ENCODE measurements around the gene LDLRAD4.

GRCh38 chr18:13386891-13387801, 168.6 kb downstream of the LDLRAD4 start:
- TF ChIP-seq ZBTB7A (IDR thresholded peaks at IDR 0.05; ENCODE audit: low read depth) (no peak), EP300 (IDR thresholded peaks at IDR 0.05; ENCODE audit: borderline replicate concordance) (no peak), RAD21 (IDR thresholded peaks at IDR 0.05; ENCODE audit: low read depth) (no peak), CEBPB (IDR thresholded peaks at IDR 0.05) (no peak), TAF1 (IDR thresholded peaks at IDR 0.05; ENCODE audit: low read depth) (no peak)
